WTC11 (cell line): ENCODE measurements around the gene PSMD10. TPM values are rescaled to one million over a fixed set of nuclear protein-coding genes. Genes with fewer than 3 reads are reported as not detected.

Experiments
- ATAC-seq: fragments of 200-7000 bp; cut with Tn5 transposase; 2 replicates; pipeline ENCODE4 v1.10.0; 2021; ENCODE audit warnings: mild to moderate bottlenecking, moderate library complexity
- CTCF ChIA-PET: fragments of 300-600 bp; sonication (Branson Sonifier 250); formaldehyde crosslinking; loops from one replicate; lab custom pipeline; 2021; ENCODE audit warnings: antibody characterized with exemption; lab: Charles Lee
- POLR2A ChIA-PET: fragments of 350-600 bp; sonication (Branson Sonifier 250); formaldehyde crosslinking; loops from one replicate; lab custom pipeline; 2021; ENCODE audit warnings: antibody characterized with exemption; lab: Charles Lee
- DNase-seq: peaks from one replicate; pipeline ENCODE4 v3.0.0; 2021; ENCODE audit warnings: low spot score
- H3K27ac Mint-ChIP-seq: 2 replicates; pipeline ENCODE4 v1.8.0; 2021; ENCODE audit warnings: mixed read lengths
- H3K27me3 Mint-ChIP-seq: 2 replicates; pipeline ENCODE4 v1.8.0; 2021; ENCODE audit warnings: low read depth, mild to moderate bottlenecking, moderate library complexity, mixed read lengths
- H3K36me3 Mint-ChIP-seq: 2 replicates; pipeline ENCODE4 v1.8.0; 2021; ENCODE audit warnings: mixed read lengths
- H3K4me1 Mint-ChIP-seq: 2 replicates; pipeline ENCODE4 v1.8.0; 2022; ENCODE audit warnings: mixed read lengths
- H3K4me3 Mint-ChIP-seq: 2 replicates; pipeline ENCODE4 v1.8.0; 2021; ENCODE audit warnings: mild to moderate bottlenecking, moderate library complexity, mixed read lengths
- H3K9me3 Mint-ChIP-seq: 2 replicates; pipeline ENCODE4 v1.8.0; 2021; ENCODE audit warnings: mixed read lengths
- ELF4 ChIP-seq: sonication (generic); formaldehyde crosslinking; IDR thresholded peaks from 2 replicates; pipeline ENCODE4 v1.8.1; 2022; ENCODE audit warnings: low read depth, mild to moderate bottlenecking, moderate library complexity, missing genetic modification reagents
- ESRRA ChIP-seq: sonication (generic); formaldehyde crosslinking; IDR thresholded peaks from 2 replicates; pipeline ENCODE4 v1.8.1; 2022; ENCODE audit warnings: mild to moderate bottlenecking, missing genetic modification reagents, borderline replicate concordance
- GABPB1 ChIP-seq: sonication (generic); formaldehyde crosslinking; IDR thresholded peaks from 2 replicates; pipeline ENCODE4 v1.8.1; 2023; ENCODE audit warnings: mild to moderate bottlenecking, missing genetic modification reagents
- JUN ChIP-seq: sonication (generic); formaldehyde crosslinking; IDR thresholded peaks from 2 replicates; pipeline ENCODE4 v1.8.0; 2023; ENCODE audit warnings: mild to moderate bottlenecking, missing genetic modification reagents
- MAX ChIP-seq: sonication (generic); formaldehyde crosslinking; IDR thresholded peaks from 2 replicates; pipeline ENCODE4 v1.8.0; 2022; ENCODE audit warnings: mild to moderate bottlenecking, missing genetic modification reagents
- MXD4 ChIP-seq: fragments of 250-450 bp; sonication (Bioruptor Pico); IDR thresholded peaks from 2 replicates; pipeline ENCODE4 v1.8.0; 2021; ENCODE audit warnings: mild to moderate bottlenecking, moderate library complexity, borderline replicate concordance
- NFATC4 ChIP-seq: fragments of 250-450 bp; sonication (Bioruptor Pico); IDR thresholded peaks from 2 replicates; pipeline ENCODE4 v1.9.0; 2021; ENCODE audit warnings: mild to moderate bottlenecking
- NR2C2 ChIP-seq: sonication (generic); formaldehyde crosslinking; IDR thresholded peaks from 2 replicates; pipeline ENCODE4 v1.8.0; 2022; ENCODE audit warnings: mild to moderate bottlenecking, missing genetic modification reagents
- SOX15 ChIP-seq: fragments of 250-450 bp; sonication (Bioruptor Pico); IDR thresholded peaks from 2 replicates; pipeline ENCODE4 v1.9.0; 2021; ENCODE audit warnings: mild to moderate bottlenecking
- TCF7 ChIP-seq: sonication (generic); formaldehyde crosslinking; IDR thresholded peaks from 2 replicates; pipeline ENCODE4 v1.8.0; 2022; ENCODE audit warnings: mild to moderate bottlenecking, low read depth, missing genetic modification reagents, moderate library complexity
- TP53 ChIP-seq: sonication (generic); formaldehyde crosslinking; IDR thresholded peaks from 2 replicates; pipeline ENCODE4 v1.8.1; 2023; ENCODE audit warnings: mild to moderate bottlenecking, missing genetic modification reagents
- ZNF121 ChIP-seq: sonication (generic); formaldehyde crosslinking; IDR thresholded peaks from 2 replicates; pipeline ENCODE4 v1.8.0; 2023; ENCODE audit warnings: missing genetic modification reagents
- ZNF232 ChIP-seq: sonication (generic); formaldehyde crosslinking; IDR thresholded peaks from 2 replicates; pipeline ENCODE4 v1.8.0; 2022; ENCODE audit warnings: mild to moderate bottlenecking, missing genetic modification reagents
- ZNF263 ChIP-seq: sonication (generic); formaldehyde crosslinking; IDR thresholded peaks from 2 replicates; pipeline ENCODE4 v1.8.1; 2022; ENCODE audit warnings: low read depth, mild to moderate bottlenecking, moderate library complexity, missing genetic modification reagents
- ZNF281 ChIP-seq: sonication (generic); formaldehyde crosslinking; IDR thresholded peaks from 2 replicates; pipeline ENCODE4 v1.8.0; 2023; ENCODE audit warnings: mild to moderate bottlenecking, missing genetic modification reagents
- ZNF317 ChIP-seq: sonication (generic); formaldehyde crosslinking; IDR thresholded peaks from 2 replicates; pipeline ENCODE4 v1.8.1; 2023; ENCODE audit warnings: low read depth, mild to moderate bottlenecking, moderate library complexity, missing genetic modification reagents, borderline replicate concordance
- ZNF396 ChIP-seq: fragments of 250-450 bp; sonication (Bioruptor Pico); IDR thresholded peaks from 2 replicates; pipeline ENCODE4 v1.8.0; 2021; ENCODE audit warnings: mild to moderate bottlenecking, moderate library complexity, borderline replicate concordance
- ZSCAN18 ChIP-seq: fragments of 250-450 bp; sonication (Bioruptor Pico); IDR thresholded peaks from 2 replicates; pipeline ENCODE4 v2.1.2; 2022; ENCODE audit warnings: mild to moderate bottlenecking, moderate library complexity
- total RNA-seq: library from RNA; stranded (reverse); gene quantifications from 3 replicates; pipeline ENCODE4 v1.2.3, GENCODE V29; 2021
- TF ChIP-seq, protein P1 (sequence below): sonication (generic); formaldehyde crosslinking; IDR thresholded peaks from 2 replicates; pipeline ENCODE4 v1.8.1; 2022; ENCODE audit warnings: low read depth, mild to moderate bottlenecking, moderate library complexity, missing genetic modification reagents, borderline replicate concordance
- TF ChIP-seq, protein P2 (sequence below): sonication (generic); formaldehyde crosslinking; IDR thresholded peaks from 2 replicates; pipeline ENCODE4 v1.8.0; 2023; ENCODE audit warnings: missing genetic modification reagents
- TF ChIP-seq, protein P3 (sequence below): sonication (generic); formaldehyde crosslinking; conservative IDR thresholded peaks from 2 replicates; pipeline ENCODE4 v1.8.1; 2023; ENCODE audit warnings: mild to moderate bottlenecking, low read depth, missing genetic modification reagents, moderate library complexity
- TF ChIP-seq, protein P4 (sequence below): sonication (generic); formaldehyde crosslinking; IDR thresholded peaks from 2 replicates; pipeline ENCODE4 v1.8.0; 2022; ENCODE audit warnings: missing genetic modification reagents

The PSMD10 gene
- total RNA-seq, 1 experiment from 2014 or later = 56.4 TPM

- H3K36me3 Mint-ChIP-seq = no peaks in the 10 kb centered on the region
- DNase-seq (no peak), ATAC-seq (no peak)
- ChIA-PET CTCF (no interaction called here), POLR2A (interaction anchor here (0.5 kb wide), 1 partner anchor 18 kb away, joined by 6 read pairs; no protein-coding TSS in a partner anchor)
- no peaks in the 10 kb centered on the region for H3K9me3 Mint-ChIP-seq
- no peaks in the 10 kb centered on the region for H3K4me1 Mint-ChIP-seq
- H3K27me3 Mint-ChIP-seq = no peaks in the 10 kb centered on the region
- TF ChIP-seq ZSCAN18 (CRISPR knock-in tag) = no peak
- no peak for TF ChIP-seq ESRRA (CRISPR knock-in tag)
- no peak for TF ChIP-seq NR2C2 (CRISPR knock-in tag)
- TF ChIP-seq, protein P1, sequence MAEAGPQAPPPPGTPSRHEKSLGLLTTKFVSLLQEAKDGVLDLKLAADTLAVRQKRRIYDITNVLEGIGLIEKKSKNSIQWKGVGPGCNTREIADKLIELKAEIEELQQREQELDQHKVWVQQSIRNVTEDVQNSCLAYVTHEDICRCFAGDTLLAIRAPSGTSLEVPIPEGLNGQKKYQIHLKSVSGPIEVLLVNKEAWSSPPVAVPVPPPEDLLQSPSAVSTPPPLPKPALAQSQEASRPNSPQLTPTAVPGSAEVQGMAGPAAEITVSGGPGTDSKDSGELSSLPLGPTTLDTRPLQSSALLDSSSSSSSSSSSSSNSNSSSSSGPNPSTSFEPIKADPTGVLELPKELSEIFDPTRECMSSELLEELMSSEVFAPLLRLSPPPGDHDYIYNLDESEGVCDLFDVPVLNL (CRISPR knock-in tag) = no peak
- TF ChIP-seq, protein P2, sequence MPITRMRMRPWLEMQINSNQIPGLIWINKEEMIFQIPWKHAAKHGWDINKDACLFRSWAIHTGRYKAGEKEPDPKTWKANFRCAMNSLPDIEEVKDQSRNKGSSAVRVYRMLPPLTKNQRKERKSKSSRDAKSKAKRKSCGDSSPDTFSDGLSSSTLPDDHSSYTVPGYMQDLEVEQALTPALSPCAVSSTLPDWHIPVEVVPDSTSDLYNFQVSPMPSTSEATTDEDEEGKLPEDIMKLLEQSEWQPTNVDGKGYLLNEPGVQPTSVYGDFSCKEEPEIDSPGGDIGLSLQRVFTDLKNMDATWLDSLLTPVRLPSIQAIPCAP = no peak
- no peak for TF ChIP-seq MAX (CRISPR knock-in tag)
- TF ChIP-seq ZNF263 (CRISPR knock-in tag) = no peak
- TF ChIP-seq ZNF281 = no peak
- no peak overlapping the region for H3K4me3 Mint-ChIP-seq
- no peak overlapping the region for H3K27ac Mint-ChIP-seq
Observed at GRCh38 chrX:108114541-108114940, 23.2 kb upstream of the PSMD10 start.

DNA sequence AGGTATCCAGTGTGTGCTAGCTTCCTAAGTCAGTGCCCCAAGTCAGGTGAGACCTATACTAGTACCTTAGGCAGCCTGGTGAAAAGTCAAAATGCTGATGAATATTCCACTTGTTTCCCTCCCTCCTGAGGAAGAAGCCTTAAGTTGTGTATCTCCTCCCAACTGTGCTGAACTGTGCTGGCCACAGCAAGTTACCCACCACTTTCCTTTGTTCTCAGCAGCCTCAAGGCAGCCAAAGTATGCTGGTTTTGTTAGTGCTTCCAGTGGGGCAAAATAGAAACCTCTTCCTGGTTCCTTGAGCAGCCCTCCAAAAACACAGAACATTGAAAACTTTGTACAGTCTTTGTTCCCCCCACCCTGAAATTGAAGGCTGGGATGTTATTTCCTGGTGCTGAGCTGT lies 14.1 kb upstream of the PSMD10 start:
- ChIA-PET POLR2A (no interaction called here), CTCF (interaction anchor here (1.1 kb wide), 1 partner anchor 34 kb away, joined by 3 read pairs; no protein-coding TSS in a partner anchor)
- DNase-seq (no peak), ATAC-seq (peak; percentile 76)
- H3K4me1 Mint-ChIP-seq = peaks cover 8% of the 10 kb centered on the region
- H3K9me3 Mint-ChIP-seq = no peaks in the 10 kb centered on the region
- H3K27ac Mint-ChIP-seq = no peak overlapping the region
- no peaks in the 10 kb centered on the region for H3K36me3 Mint-ChIP-seq
- peaks cover 4% of the 10 kb centered on the region; the same call in 1 of the 2 replicates for H3K27me3 Mint-ChIP-seq
- no peak overlapping the region for H3K4me3 Mint-ChIP-seq
- TF ChIP-seq, protein P3, sequence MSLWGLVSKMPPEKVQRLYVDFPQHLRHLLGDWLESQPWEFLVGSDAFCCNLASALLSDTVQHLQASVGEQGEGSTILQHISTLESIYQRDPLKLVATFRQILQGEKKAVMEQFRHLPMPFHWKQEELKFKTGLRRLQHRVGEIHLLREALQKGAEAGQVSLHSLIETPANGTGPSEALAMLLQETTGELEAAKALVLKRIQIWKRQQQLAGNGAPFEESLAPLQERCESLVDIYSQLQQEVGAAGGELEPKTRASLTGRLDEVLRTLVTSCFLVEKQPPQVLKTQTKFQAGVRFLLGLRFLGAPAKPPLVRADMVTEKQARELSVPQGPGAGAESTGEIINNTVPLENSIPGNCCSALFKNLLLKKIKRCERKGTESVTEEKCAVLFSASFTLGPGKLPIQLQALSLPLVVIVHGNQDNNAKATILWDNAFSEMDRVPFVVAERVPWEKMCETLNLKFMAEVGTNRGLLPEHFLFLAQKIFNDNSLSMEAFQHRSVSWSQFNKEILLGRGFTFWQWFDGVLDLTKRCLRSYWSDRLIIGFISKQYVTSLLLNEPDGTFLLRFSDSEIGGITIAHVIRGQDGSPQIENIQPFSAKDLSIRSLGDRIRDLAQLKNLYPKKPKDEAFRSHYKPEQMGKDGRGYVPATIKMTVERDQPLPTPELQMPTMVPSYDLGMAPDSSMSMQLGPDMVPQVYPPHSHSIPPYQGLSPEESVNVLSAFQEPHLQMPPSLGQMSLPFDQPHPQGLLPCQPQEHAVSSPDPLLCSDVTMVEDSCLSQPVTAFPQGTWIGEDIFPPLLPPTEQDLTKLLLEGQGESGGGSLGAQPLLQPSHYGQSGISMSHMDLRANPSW = no peak
- TF ChIP-seq JUN (no peak), NFATC4 (CRISPR knock-in tag) (no peak), ELF4 (CRISPR knock-in tag) (no peak), TCF7 (CRISPR knock-in tag) (no peak), GABPB1 (no peak), ZNF232 (CRISPR knock-in tag) (no peak), ZNF121 (CRISPR knock-in tag) (no peak), ZNF317 (CRISPR knock-in tag) (no peak), TP53 (CRISPR knock-in tag) (no peak), ZNF396 (no peak), NR2C2 (CRISPR knock-in tag) (no peak), MXD4 (CRISPR knock-in tag) (no peak), SOX15 (no peak)
- TF ChIP-seq, protein P4, sequence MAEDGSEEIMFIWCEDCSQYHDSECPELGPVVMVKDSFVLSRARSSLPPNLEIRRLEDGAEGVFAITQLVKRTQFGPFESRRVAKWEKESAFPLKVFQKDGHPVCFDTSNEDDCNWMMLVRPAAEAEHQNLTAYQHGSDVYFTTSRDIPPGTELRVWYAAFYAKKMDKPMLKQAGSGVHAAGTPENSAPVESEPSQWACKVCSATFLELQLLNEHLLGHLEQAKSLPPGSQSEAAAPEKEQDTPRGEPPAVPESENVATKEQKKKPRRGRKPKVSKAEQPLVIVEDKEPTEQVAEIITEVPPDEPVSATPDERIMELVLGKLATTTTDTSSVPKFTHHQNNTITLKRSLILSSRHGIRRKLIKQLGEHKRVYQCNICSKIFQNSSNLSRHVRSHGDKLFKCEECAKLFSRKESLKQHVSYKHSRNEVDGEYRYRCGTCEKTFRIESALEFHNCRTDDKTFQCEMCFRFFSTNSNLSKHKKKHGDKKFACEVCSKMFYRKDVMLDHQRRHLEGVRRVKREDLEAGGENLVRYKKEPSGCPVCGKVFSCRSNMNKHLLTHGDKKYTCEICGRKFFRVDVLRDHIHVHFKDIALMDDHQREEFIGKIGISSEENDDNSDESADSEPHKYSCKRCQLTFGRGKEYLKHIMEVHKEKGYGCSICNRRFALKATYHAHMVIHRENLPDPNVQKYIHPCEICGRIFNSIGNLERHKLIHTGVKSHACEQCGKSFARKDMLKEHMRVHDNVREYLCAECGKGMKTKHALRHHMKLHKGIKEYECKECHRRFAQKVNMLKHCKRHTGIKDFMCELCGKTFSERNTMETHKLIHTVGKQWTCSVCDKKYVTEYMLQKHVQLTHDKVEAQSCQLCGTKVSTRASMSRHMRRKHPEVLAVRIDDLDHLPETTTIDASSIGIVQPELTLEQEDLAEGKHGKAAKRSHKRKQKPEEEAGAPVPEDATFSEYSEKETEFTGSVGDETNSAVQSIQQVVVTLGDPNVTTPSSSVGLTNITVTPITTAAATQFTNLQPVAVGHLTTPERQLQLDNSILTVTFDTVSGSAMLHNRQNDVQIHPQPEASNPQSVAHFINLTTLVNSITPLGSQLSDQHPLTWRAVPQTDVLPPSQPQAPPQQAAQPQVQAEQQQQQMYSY (CRISPR knock-in tag) = no peak
